ENCODE data around the gene FNDC3B.
"Not testable (repeated sequence)": the region's sequence is repeated elsewhere in the genome, so short reads cannot be mapped to it uniquely, and the experiment has no call there.

Gene FNDC3B

DNA sequence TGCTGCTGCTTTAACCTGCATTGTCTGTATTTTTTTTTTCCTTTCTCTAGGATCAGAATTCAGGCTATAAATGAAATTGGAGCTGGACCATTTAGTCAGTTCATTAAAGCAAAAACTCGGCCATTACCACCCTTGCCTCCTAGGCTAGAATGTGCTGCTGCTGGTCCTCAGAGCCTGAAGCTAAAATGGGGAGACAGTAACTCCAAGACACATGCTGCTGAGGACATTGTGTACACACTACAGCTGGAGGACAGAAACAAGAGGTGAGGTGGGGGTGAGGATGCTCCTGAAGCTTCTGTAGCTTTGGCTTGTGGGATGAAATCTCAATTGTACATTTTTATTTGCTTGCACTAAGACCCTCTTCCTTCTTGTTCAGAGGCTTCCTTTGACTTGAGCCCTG lies 323.2 kb downstream of the FNDC3B start:
- DNase-seq (ENCODE audit: low read depth): no peak
- TF ChIP-seq CTCF (conservative IDR thresholded peaks at IDR 0.05; ENCODE audit: control insufficient read depth, insufficient read depth, low read depth, low read length): no peak
- no peak overlapping the region for H3K4me3 ChIP-seq (ENCODE audit: control insufficient read depth, low read depth, low read length)

GRCh38 chr3:172364374-172365027 lies 325.1 kb downstream of the FNDC3B start:
- no peak for DNase-seq (ENCODE audit: low read depth)
- TF ChIP-seq CTCF (conservative IDR thresholded peaks at IDR 0.05; ENCODE audit: control insufficient read depth, insufficient read depth, low read depth, low read length): no peak
- H3K4me3 ChIP-seq (ENCODE audit: control insufficient read depth, low read depth, low read length): no peak overlapping the region

DNA sequence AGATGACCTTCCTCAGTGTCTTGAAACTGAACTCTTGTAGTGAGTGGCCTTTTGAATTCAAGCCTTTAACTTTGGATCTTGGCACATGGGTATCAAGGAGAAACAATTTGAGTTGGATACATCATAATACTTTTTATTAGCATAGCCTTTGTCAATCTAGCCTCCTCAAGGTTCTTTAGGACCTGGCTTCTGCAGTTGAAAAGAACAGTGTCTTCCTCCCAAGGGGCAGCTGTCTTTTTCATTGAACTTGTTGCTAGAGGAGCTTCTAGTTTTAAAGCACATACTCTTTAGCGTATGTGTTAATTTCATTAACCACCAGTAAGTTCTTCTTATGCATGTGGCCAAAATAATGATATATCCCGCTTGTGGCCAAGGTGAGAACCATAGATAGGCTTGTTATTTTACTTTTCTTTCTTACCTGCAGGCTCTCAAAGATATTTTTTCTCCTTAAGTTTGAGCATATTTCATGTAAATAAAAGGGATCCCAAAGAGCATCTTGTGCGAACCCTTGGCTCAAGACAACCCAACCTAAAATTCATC lies 325.7 kb downstream of the FNDC3B start:
- no peak for DNase-seq (ENCODE audit: low read depth)
- H3K4me3 ChIP-seq (ENCODE audit: control insufficient read depth, low read depth, low read length): no peak overlapping the region
- no peak for TF ChIP-seq CTCF (conservative IDR thresholded peaks at IDR 0.05; ENCODE audit: control insufficient read depth, insufficient read depth, low read depth, low read length)

GRCh38 chr3:172367205-172368105 lies 328.1 kb downstream of the FNDC3B start:
- H3K4me3 ChIP-seq (ENCODE audit: control insufficient read depth, low read depth, low read length): no peak overlapping the region
- no peak for TF ChIP-seq CTCF (conservative IDR thresholded peaks at IDR 0.05; ENCODE audit: control insufficient read depth, insufficient read depth, low read depth, low read length)
- DNase-seq (ENCODE audit: low read depth): peak; percentile 15

GRCh38 chr3:172368556-172368955 lies 329.2 kb downstream of the FNDC3B start:
- peak; percentile 38 for DNase-seq (ENCODE audit: low read depth)
- H3K4me3 ChIP-seq (ENCODE audit: control insufficient read depth, low read depth, low read length): not testable (repeated sequence)

DNA sequence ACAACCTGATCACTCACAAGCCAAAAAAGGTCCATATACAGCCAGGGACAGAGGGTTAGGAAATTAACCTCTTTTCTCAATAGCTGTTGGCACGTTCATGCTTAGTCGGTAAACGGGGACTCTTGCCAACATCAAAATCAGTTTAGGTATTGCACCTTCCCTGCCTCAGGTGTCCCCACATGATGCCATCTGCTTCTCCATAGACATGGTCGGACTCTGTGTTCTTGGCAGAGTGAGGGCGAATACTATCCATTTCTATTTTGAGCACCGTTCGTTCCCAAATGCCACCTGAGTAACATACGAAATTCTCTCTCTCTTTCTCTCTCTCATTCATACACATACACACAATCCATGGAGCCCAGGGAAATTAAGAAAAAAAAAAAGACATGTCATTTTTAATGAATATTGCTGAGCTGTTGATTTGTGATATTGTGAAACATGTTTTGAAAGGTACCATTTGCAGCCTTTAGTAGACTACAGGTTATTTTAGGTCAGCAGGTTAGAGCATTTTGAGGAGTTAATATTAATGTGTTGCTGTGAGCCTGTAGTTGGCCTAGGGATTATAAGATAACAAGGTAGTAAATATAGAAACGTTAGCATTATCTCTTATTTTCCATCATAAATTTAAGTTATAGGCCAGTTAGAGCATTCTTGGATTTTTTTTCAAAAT lies 330.3 kb downstream of the FNDC3B start:
- no peak for TF ChIP-seq CTCF (conservative IDR thresholded peaks at IDR 0.05; ENCODE audit: control insufficient read depth, insufficient read depth, low read depth, low read length)
- no peak for DNase-seq (ENCODE audit: low read depth)

More for the DNA sequence above, 330.3 kb downstream of the FNDC3B start:
- no peak overlapping the region for H3K4me3 ChIP-seq (ENCODE audit: control insufficient read depth, low read depth, low read length)

Data from fibroblast of mammary gland (primary cell).